HL-60/S4 treated with retinoic acid at 250 ng/mL for 4 days and 3 days (cell line): ENCODE data around the gene PPP1R14D.

ENCODE experiments used
- in situ Hi-C: fragments of 300-500 bp; cut with MboI; formaldehyde crosslinking; loops from 2 replicates; pipeline ENCODE4 v1.7.0; 2022; ENCODE audit warnings: low sequenced_read_pairs

The PPP1R14D gene

DNA sequence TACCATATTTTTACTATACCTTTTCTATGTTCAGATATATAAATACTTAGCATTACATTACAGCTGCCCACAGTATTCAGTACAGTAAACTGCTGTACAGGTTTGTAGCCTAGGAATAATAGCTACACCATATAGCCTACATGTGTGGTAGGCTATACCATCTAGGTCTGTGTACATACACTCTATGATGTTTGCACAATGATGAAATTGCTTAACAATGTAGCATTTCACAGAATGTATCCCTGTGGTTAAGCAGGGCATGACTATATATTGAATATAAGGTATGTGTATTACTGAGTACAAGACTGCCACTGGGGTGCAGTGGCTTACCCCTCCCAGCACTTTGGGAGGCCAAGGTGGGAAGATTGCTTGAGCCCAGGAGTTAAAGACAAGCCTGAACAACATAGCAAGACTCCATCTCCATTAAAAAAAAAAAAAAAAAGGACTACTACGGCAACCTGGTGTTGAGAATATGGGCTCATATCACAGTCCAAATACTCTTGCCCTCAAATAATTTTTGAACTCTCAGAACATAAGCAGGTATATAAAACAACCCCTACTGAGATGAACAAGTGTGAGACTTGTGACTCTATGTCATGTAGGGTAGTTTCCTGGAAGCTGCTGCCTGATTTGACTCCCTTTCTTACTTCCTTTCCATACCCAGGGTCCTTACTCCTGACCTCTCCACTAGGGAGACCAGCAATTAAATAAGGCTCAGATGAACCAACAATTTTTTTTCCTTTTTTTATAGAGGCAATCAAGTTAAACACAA lies 4.8 kb downstream of the PPP1R14D start:
- in situ Hi-C loops, result no loop called here

DNA sequence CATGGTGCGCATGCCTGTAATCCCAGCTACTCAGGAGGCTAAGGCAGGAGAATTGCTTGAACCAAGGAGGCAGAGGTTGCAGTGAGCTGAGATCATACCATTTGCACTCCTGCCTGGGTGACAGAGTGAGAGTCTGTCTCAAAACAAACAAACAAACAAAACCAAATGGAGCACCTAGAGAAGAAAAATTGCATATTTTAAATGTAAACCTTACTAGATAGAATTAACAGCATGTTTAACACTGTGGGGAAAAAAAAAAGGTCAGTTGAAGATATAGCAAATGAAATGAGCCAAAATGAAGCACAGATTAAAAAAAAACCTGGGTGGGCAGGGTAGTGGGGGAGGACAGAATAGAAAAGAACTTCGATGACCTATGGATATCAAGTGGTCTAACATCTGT lies 7.3 kb downstream of the PPP1R14D start:
- in situ Hi-C loops, result no loop called here

- in situ Hi-C loops, result no loop called here
These were observed 9.5 kb downstream of the PPP1R14D start for GRCh38 chr15:40819048-40819447.

DNA sequence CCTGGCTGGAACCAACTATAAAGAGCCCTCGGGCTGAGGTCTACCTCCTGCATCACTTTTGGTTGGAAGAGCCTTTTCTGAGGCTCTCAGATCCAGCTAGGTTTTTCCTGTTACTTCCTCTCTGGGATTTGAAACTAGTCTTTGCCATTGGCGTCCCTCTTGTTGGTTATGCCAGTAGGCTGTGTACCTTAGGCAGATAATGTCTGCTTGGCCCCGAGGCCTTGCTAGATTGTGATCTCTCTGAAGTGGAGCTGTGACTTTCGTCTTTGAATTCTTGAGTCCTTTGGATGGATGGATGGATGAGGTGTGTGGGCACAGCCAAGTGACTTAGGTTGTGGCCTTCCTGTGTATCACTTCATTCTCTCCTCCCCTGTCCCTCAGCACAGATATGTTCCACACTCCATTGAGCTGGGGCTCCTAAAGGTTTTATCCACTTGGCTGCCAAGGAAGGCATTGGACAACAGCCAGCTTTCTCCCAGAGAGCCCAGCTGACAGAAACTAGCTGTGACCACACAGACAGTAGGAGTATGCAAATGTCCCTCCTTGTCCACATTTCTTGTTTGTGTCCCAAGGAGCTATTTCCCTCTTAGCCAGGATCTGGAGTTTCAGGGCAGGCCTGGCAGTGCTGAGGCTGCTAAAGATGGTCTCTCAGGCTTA lies 13.3 kb downstream of the PPP1R14D start:
- in situ Hi-C loops, result no loop called here

DNA sequence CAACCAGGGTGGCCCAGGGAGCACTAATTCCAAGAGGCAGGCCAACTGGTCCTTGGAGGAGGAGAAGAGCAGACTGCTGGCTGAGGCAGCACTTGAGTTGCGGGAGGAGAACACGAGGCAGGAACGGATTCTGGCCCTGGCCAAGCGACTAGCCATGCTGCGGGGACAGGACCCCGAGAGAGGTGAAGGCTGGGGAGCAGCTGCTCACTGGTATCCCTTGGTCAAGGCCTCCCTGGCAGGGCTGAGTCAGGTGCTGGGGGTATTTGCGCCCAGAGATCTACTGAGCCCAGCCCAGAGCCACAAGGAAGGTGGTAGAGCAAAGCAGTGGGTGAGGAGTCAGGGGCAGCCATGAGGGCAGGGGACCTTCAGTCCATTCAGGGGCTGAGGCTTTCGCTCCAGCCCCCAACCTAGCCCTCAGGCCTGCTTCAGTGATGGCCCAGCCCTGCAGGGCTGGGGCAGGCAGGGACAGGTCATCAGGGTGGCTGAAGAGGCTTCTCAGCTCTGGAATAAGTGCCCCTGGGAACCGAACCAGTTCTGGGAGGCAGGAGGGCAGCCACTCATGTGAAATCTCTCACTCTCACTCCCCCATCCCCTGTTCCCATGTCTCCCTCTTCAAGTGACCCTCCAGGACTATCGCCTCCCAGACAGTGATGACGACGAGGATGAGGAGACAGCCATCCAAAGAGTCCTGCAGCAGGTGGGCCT lies 15.6 kb downstream of the PPP1R14D start:
- in situ Hi-C loops, result no loop called here

- in situ Hi-C loops, result no loop called here
These were observed 19.6 kb downstream of the PPP1R14D start for GRCh38 chr15:40808861-40809450.

DNA sequence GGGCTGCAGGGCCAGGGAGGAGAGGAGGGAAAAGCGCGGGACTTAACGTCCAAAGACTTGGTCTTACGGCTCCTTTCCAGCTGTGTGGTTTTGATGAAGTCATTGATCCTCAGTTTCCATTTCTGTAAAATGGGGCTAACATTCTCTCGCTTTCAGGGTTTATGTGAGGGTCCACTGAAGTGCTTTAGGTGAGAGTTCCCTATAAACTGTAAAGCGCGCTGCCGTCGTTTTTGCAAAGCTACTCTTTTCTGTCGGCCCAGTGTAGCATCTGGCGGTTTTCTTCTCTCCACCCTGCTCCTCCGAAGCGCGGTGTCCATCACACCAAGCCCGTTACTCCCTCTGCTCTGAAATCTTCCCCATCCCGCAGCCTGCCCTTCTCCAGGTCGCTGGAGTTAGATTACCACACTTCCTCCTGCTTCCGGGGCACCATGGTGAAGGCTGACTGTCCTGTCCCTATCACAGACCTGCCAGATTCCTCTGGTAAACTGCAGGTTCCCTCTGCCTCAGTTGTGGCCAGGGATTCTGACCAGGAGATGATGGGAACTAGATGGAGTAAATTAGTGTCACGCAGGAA lies 20.5 kb downstream of the PPP1R14D start:
- in situ Hi-C loops, result no loop called here

- in situ Hi-C loops, result no loop called here
These were observed 21.2 kb downstream of the PPP1R14D start, which contains the start of the genes DNAJC17 and ZFYVE19 for GRCh38 chr15:40807028-40807887. TSS of gene DNAJC17 (minus strand) at chr15:40807473. CDS start at chr15:40807446, 27 bp downstream. TSS of gene ZFYVE19 (plus strand) at chr15:40807089. CDS start at chr15:40807590, 501 bp downstream.

DNA sequence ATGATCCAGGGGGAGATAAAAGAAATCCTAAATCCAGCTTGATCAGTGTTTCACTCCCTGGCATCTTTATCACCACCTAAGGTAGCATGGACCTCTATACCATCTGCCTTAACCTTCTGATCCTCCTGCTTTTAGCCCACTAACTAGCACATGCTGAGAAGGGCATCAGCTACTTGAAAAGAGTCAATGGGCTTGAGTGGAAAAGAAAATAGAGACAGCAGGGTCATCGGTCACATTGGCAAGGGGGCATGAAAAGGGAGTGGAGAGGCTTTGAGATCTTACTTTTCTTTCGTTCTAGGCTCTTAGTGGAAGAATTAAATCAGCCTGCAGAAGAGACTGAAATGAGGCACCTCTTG lies 21.9 kb downstream of the PPP1R14D start:
- in situ Hi-C loops, result no loop called here

GRCh38 chr15:40803688-40804087 lies 24.8 kb downstream of the PPP1R14D start:
- in situ Hi-C loops, result no loop called here

DNA sequence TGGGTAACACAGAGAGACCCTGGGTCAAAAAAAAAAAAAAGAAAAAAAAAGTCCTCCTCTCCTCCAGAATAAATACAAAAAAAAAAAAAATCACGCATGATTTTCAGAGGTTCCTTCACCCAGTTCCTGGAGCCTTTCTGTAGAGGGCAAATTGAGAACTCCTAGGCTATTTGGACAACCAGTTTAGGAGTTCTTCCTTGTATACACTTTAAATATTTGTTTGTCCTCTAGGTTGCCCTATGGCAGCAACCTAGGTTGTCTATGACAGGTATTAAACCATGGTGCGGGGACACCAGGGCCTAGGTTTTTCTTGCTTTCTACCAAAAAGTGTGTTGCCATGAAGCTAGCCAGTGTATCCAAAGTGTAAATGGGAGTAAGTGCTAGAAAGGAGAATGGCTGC lies 25.4 kb downstream of the PPP1R14D start:
- in situ Hi-C loops, result no loop called here

DNA sequence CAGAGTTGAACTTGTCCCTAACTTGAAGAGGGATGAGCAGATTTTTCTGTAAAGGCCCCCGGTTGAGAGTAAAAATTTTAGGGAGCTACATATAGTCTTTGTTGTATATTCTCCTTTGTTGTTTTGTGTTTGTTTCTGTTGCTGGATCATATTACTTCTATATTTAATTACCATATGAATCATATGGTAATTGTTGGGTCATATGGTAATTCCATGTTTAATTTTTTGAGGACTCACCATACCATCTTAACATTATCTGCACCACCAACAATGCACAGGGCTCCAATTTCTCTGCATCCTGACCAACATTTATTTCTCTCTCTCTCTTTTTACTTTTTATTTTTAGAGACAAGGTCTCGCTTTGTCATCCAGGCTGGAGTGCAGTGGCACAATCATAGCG lies 29.0 kb downstream of the PPP1R14D start:
- in situ Hi-C loops, result no loop called here

DNA sequence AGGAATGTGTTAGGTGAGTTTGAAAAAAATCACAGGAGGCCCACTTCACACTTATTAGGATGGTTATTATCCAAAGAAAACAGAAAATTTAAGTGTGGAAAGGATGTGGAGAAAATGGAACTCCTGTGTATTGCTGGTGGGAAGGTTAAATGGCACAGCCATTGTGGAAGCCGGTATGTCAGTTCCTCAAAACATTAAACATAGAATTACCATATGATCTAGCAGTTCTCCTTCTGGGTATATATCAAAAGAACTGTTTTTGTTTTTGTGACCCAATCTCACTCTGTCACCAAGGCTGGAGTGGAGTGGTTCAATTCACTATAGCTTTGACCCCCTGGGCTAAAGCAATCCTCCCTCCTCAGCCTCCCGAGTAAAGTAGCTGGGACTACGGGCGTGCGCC lies 32.0 kb downstream of the PPP1R14D start:
- in situ Hi-C loops, result no loop called here

GRCh38 chr15:40796041-40796440 lies 32.5 kb downstream of the PPP1R14D start:
- in situ Hi-C loops, result no loop called here

- in situ Hi-C loops, result no loop called here
These were observed 35.1 kb downstream of the PPP1R14D start for GRCh38 chr15:40793216-40793989.

- in situ Hi-C loops, result no loop called here
These were observed 36.1 kb downstream of the PPP1R14D start for GRCh38 chr15:40792394-40792793.

DNA sequence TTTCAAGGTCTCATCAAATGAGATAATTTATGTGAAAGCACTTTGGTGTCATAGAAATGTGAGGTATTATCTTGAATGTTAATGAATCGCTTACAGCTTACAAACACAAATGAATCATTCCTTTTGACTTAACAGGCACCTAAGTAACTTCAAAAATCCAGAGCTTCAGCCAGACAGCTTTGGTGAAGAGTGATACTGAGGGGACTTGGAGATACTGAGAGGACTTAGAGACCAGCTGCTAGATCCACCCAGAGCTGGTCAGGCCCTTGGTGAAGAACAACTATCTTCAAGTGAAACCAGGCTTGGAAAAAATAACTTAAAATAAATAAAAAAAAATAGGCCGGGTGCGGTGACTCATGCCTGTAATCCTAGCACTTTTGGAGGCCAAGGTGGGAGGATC lies 37.8 kb downstream of the PPP1R14D start:
- in situ Hi-C loops, result no loop called here

- in situ Hi-C loops, result no loop called here
These were observed 38.5 kb downstream of the PPP1R14D start for GRCh38 chr15:40789999-40790398.

- in situ Hi-C loops, result no loop called here
These were observed 39.4 kb downstream of the PPP1R14D start for GRCh38 chr15:40789119-40789518.
